Esophagus muscularis mucosa (tissue), 4 donors: ENCODE data around the gene IFIT1B. TPM values are rescaled to one million over a fixed set of nuclear protein-coding genes. Genes with fewer than 3 reads are reported as not detected.

Experiments used
- DNase-seq: peaks from one replicate; pipeline ENCODE4 v3.0.0-alpha.2; 2017; ENCODE audit errors: extremely low spot score
- H3K27ac ChIP-seq, 4 donors: fragments of 200-600 bp; sonication (generic); replicated peaks in 1 of 4; 1 replicate in 3 of 4; 2 replicates in 1 of 4; pipeline ENCODE4 v1.5.1; 2016 to 2019; ENCODE audit warnings: mild to moderate bottlenecking in 1 of 4
- H3K27me3 ChIP-seq, 4 donors: fragments of 200-600 bp; sonication (generic); one replicate each; pipeline versions ENCODE4 v1.5.1 to v1.6.0; 2016 to 2019
- H3K36me3 ChIP-seq, 4 donors: fragments of 200-600 bp; sonication (generic); one replicate each; pipeline ENCODE4 v1.5.1; 2016 to 2019
- H3K4me1 ChIP-seq, 4 donors: fragments of 200-600 bp; sonication (generic); one replicate each; pipeline ENCODE4 v1.5.1; 2016 to 2019
- H3K4me3 ChIP-seq, 4 donors: fragments of 200-600 bp; sonication (generic); 1 replicate in 2 of 4; 2 replicates in 2 of 4; pipeline ENCODE4 v1.5.1; 2016 to 2019; ENCODE audit warnings: mild to moderate bottlenecking in 4 of 4, moderate library complexity in 1 of 4
- H3K9me3 ChIP-seq, 4 donors: fragments of 200-600 bp; sonication (generic); 1 replicate in 3 of 4; 2 replicates in 1 of 4; pipeline ENCODE4 v1.5.1; 2016 to 2019
- EP300 ChIP-seq: sonication (generic); formaldehyde crosslinking; IDR thresholded peaks from one replicate; pipeline ENCODE4 v1.6.1; 2017; ENCODE audit warnings: antibody characterized with exemption
- POLR2A ChIP-seq: fragments of 450-650 bp; IDR thresholded peaks from one replicate; pipeline ENCODE4 v1.6.1; 2017; ENCODE audit warnings: antibody characterized with exemption, moderate library complexity, mild to moderate bottlenecking, low read depth
- POLR2AphosphoS5 ChIP-seq, 2 donors: sonication (generic); formaldehyde crosslinking; IDR thresholded peaks; one replicate each; pipeline ENCODE4 v1.6.1; 2017; ENCODE audit warnings: antibody characterized with exemption in 2 of 2
- WGBS: methylation state at CpG from one replicate; pipeline ENCODE4 v1.1.5; 2018; 5-methylcytosine and 5-hydroxymethylcytosine counted together
- intact Hi-C: fragments of 100-400 bp; cut with DNase I; formaldehyde crosslinking; loops from one replicate; pipeline ENCODE4 v1.15.1; 2023
- total RNA-seq, 4 donors: library from RNA; depleted of rRNA; stranded (reverse); fragments of >200 nt; gene quantifications; one replicate each; pipeline versions ENCODE4 v1.1.0 to v1.2.1, GENCODE V29; 2016
- TF ChIP-seq, protein P1 (sequence below), 3 experiments: fragments of 200-600 bp in 2 of 3; fragments of 450-650 bp in 1 of 3; sonication (generic) in 2 of 3; IDR thresholded peaks; one replicate each; pipeline ENCODE4 v1.5.1; 2017 to 2019; ENCODE audit warnings: antibody characterized with exemption in 3 of 3, mild to moderate bottlenecking in 2 of 3, moderate library complexity in 1 of 3

IFIT1B gene
- total RNA-seq, 4 donors from 2014 or later = 0.33 TPM; not detected in 3

GRCh38 chr10:89360157-89360556 lies 17.7 kb upstream of the IFIT1B start:
- TF ChIP-seq EP300 = no peak
- no peak for TF ChIP-seq POLR2A
- TF ChIP-seq, protein P1, sequence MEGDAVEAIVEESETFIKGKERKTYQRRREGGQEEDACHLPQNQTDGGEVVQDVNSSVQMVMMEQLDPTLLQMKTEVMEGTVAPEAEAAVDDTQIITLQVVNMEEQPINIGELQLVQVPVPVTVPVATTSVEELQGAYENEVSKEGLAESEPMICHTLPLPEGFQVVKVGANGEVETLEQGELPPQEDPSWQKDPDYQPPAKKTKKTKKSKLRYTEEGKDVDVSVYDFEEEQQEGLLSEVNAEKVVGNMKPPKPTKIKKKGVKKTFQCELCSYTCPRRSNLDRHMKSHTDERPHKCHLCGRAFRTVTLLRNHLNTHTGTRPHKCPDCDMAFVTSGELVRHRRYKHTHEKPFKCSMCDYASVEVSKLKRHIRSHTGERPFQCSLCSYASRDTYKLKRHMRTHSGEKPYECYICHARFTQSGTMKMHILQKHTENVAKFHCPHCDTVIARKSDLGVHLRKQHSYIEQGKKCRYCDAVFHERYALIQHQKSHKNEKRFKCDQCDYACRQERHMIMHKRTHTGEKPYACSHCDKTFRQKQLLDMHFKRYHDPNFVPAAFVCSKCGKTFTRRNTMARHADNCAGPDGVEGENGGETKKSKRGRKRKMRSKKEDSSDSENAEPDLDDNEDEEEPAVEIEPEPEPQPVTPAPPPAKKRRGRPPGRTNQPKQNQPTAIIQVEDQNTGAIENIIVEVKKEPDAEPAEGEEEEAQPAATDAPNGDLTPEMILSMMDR (IDR thresholded peaks at IDR 0.05) = no peak
- no peak for TF ChIP-seq POLR2AphosphoS5 (IDR thresholded peaks at IDR 0.05)
- intact Hi-C loops = no loop called here
- H3K36me3 ChIP-seq = no peaks in the 10 kb centered on the region
- H3K27me3 ChIP-seq = no peaks in the 10 kb centered on the region
- no peak for DNase-seq
- no peaks in the 10 kb centered on the region for H3K9me3 ChIP-seq
- no peak overlapping the region for H3K27ac ChIP-seq
- H3K4me3 ChIP-seq = no peak overlapping the region
- peaks cover 2 to 26% (median 9%) of the 10 kb centered on the region in 4 donors for H3K4me1 ChIP-seq

DNA sequence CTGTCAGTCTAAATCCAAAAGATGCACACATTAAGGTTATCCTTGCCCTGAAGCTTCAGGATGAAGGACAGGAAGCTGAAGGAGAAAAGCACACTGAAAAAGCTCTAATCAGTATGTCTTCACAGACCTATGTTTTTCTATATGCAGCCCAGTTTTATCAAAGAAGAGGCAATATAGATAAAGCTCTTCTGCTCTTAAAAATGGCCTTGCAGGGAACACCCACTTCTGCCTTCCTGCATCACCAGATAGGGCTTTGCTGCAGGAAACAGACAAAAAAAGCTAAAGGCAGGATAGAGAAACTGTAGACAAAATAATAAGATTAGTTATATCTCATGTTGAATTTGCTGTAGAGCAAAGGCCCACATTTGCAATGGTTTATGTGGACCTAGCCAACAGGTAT lies 14.9 kb upstream of the IFIT1B start:
- Histone ChIP-seq H3K4me1 (peaks cover 9 to 35% (median 19%) of the 10 kb centered on the region in 4 donors), H3K27ac (no peak overlapping the region), H3K9me3 (no peaks in the 10 kb centered on the region), H3K27me3 (no peaks in the 10 kb centered on the region), H3K4me3 (no peak overlapping the region), H3K36me3 (no peaks in the 10 kb centered on the region)
- TF ChIP-seq EP300 (no peak), POLR2A (no peak), POLR2AphosphoS5 (IDR thresholded peaks at IDR 0.05) (no peak)
- TF ChIP-seq, protein P1 (IDR thresholded peaks at IDR 0.05) = no peak
- DNase-seq = no peak
- intact Hi-C loops = no loop called here

- intact Hi-C loops = no loop called here
- H3K36me3 ChIP-seq = no peaks in the 10 kb centered on the region
- WGBS = 72% methylated on average over 6 of the region's 6 CpGs
- H3K27me3 ChIP-seq = no peaks in the 10 kb centered on the region
- no peak overlapping the region for H3K27ac ChIP-seq
- no peaks in the 10 kb centered on the region for H3K9me3 ChIP-seq
- no peak for DNase-seq
- H3K4me3 ChIP-seq = no peak overlapping the region
- TF ChIP-seq POLR2A = no peak
- TF ChIP-seq POLR2AphosphoS5 (IDR thresholded peaks at IDR 0.05) = no peak
- TF ChIP-seq, protein P1 (IDR thresholded peaks at IDR 0.05) = no peak
- no peak for TF ChIP-seq EP300
- H3K4me1 ChIP-seq = peaks cover 12 to 45% (median 26%) of the 10 kb centered on the region in 4 donors
Observed at GRCh38 chr10:89363729-89364442, 14.0 kb upstream of the IFIT1B start.

DNA sequence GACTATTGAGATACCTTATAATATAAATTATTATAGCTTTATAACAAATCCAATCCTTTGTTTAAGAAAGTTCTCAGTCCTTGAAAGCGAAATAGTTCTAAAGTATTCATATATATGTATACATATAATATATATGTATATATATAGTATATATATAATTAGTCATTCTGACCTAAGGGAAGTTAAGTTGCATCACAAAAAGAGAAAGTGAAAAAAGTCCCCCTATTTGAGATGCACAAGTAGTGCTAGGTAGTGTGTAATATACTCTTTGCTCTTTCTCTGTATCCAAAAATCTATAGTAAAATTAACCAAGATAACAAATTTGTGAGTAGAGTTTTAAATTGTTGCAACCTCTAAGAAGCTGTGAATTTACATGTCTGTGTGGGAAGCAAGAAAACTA lies 13.3 kb upstream of the IFIT1B start:
- H3K4me3 ChIP-seq = no peak overlapping the region
- no peaks in the 10 kb centered on the region for H3K9me3 ChIP-seq
- no peaks in the 10 kb centered on the region for H3K27me3 ChIP-seq
- intact Hi-C loops = no loop called here
- H3K4me1 ChIP-seq = peaks cover 15 to 49% (median 32%) of the 10 kb centered on the region in 4 donors
- 83% methylated on average over 1 of the region's 1 CpG for WGBS
- no peak overlapping the region for H3K27ac ChIP-seq
- no peak for DNase-seq
- TF ChIP-seq EP300 = no peak
- TF ChIP-seq, protein P1 (IDR thresholded peaks at IDR 0.05) = no peak
- no peak for TF ChIP-seq POLR2A
- no peak for TF ChIP-seq POLR2AphosphoS5 (IDR thresholded peaks at IDR 0.05)
- no peaks in the 10 kb centered on the region for H3K36me3 ChIP-seq

DNA sequence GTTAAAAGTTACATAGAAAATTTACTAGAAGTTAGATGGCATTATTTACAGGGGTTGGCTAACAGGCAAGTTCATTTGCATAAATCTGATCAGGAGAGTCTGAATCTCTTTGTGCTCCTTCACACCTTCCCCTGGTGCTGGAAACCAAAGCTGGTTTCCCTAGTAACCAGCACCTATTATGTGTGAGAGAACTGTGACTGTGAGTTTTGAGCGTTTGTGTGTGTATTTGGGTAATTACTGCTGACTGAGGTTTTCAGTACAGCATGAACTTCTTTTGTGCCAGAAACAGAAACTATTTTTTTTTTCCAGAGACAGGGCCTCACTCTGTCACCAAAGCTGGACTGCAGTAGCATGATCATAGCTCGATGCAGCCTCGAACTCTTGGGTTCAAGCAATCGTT lies 10.3 kb upstream of the IFIT1B start:
- intact Hi-C loops = no loop called here
- 43% methylated on average over 4 of the region's 4 CpGs for WGBS
- H3K4me1 ChIP-seq = peaks cover 15 to 49% (median 33%) of the 10 kb centered on the region in 4 donors
- H3K27me3 ChIP-seq = no peaks in the 10 kb centered on the region
- no peaks in the 10 kb centered on the region for H3K36me3 ChIP-seq
- TF ChIP-seq EP300 = no peak
- TF ChIP-seq POLR2AphosphoS5 (IDR thresholded peaks at IDR 0.05) = no peak
- no peak for TF ChIP-seq POLR2A
- TF ChIP-seq, protein P1 (IDR thresholded peaks at IDR 0.05) = no peak
- H3K4me3 ChIP-seq = no peak overlapping the region
- no peak for DNase-seq
- H3K27ac ChIP-seq = peak overlapping the region; percentile 30 to 62 (median 42)
- no peaks in the 10 kb centered on the region for H3K9me3 ChIP-seq
